A204.1 (cell line): ENCODE data around the gene UBR4.

ENCODE experiments used
- FAIRE-seq: peaks from 2 replicates; lab custom pipeline; 2012; peaks lifted over from hg19 to GRCh38; lab: Jason Lieb, UNC

The UBR4 gene

GRCh38 chr1:19035377-19036040, 174.6 kb downstream of the UBR4 start:
- FAIRE-seq: no peak

- FAIRE-seq: no peak
Observed at GRCh38 chr1:19034721-19035120, 175.3 kb downstream of the UBR4 start.

GRCh38 chr1:19033926-19034680, 176.0 kb downstream of the UBR4 start:
- FAIRE-seq: no peak

GRCh38 chr1:19033515-19033839, 176.6 kb downstream of the UBR4 start:
- no peak for FAIRE-seq

- FAIRE-seq: no peak
Observed at GRCh38 chr1:19032701-19033514, 177.2 kb downstream of the UBR4 start.

GRCh38 chr1:19032413-19032695, 177.7 kb downstream of the UBR4 start:
- FAIRE-seq: no peak

GRCh38 chr1:19029191-19030085, 180.6 kb downstream of the UBR4 start:
- FAIRE-seq: no peak

GRCh38 chr1:19028546-19029129, 181.4 kb downstream of the UBR4 start:
- no peak for FAIRE-seq

GRCh38 chr1:19028110-19028509, 182.0 kb downstream of the UBR4 start:
- FAIRE-seq: no peak
